GM12874 (cell line): ENCODE measurements around the gene RHOC.

Source experiments
- TF ChIP-seq, protein P1 (sequence below): IDR thresholded peaks from 2 replicates; pipeline ENCODE4 v1.5.1; 2011; ENCODE audit warnings: low read depth, mild to moderate bottlenecking, control low read depth, low read length, moderate library complexity; ENCODE audit not compliant: insufficient read depth

Gene RHOC

DNA sequence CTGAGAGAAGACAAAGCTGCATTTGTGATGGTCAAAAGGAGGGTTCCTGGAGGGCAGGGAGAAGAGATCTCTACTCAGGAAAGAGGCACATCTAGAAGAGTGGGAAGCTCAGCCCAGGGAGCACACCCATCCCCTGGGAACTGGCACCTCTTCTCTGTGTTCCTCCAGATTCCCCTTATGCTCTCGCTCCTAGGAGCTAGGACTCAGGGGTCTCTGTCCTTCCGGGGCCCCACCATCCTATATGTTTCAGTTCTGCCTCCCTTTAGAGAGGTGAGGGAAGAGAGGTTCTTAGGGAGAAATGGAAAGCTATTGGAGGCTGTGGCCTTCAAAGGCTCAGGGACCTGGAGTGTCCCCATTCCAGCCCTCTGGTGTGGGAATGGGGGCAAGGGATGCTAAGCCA lies 12.8 kb upstream of the RHOC start:
- TF ChIP-seq, protein P1, sequence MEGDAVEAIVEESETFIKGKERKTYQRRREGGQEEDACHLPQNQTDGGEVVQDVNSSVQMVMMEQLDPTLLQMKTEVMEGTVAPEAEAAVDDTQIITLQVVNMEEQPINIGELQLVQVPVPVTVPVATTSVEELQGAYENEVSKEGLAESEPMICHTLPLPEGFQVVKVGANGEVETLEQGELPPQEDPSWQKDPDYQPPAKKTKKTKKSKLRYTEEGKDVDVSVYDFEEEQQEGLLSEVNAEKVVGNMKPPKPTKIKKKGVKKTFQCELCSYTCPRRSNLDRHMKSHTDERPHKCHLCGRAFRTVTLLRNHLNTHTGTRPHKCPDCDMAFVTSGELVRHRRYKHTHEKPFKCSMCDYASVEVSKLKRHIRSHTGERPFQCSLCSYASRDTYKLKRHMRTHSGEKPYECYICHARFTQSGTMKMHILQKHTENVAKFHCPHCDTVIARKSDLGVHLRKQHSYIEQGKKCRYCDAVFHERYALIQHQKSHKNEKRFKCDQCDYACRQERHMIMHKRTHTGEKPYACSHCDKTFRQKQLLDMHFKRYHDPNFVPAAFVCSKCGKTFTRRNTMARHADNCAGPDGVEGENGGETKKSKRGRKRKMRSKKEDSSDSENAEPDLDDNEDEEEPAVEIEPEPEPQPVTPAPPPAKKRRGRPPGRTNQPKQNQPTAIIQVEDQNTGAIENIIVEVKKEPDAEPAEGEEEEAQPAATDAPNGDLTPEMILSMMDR: no peak

DNA sequence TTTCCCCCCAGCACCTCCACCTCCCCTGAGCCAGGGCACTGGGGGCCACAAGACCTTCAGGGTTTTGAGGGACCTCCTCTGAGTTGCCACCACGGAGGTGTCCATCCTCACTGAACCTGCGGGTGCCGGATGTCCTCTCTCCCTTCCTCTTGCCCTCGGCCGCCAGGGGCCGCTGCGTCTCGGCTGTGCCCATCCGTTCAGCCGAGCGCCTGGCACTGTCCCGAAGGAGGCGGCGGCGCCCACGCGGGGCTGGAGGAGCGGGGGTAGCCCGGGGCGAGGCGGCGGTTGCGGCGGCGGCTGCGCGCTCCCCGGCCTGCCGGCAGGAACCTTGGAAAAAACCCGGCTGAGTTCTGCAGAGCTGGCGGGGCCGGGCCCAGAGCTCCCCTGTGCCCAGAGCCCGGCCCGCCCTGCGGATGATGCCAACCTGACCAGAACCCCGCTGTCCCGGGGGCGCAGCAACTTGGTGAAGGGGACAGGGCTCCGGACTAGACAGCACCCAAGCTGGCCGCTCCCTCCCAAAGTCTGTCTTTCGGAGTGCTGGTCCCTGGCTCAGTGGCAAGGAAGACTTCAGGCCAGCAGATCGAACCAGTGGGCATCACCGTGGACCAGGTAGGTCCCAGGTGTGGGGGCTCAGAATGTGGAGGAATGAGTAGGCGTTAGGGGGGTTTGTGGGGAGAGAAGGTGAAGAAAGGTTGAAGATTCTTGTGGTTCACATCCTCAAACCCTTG lies 11.9 kb upstream of the RHOC start:
- TF ChIP-seq, protein P1: peak; percentile 93

DNA sequence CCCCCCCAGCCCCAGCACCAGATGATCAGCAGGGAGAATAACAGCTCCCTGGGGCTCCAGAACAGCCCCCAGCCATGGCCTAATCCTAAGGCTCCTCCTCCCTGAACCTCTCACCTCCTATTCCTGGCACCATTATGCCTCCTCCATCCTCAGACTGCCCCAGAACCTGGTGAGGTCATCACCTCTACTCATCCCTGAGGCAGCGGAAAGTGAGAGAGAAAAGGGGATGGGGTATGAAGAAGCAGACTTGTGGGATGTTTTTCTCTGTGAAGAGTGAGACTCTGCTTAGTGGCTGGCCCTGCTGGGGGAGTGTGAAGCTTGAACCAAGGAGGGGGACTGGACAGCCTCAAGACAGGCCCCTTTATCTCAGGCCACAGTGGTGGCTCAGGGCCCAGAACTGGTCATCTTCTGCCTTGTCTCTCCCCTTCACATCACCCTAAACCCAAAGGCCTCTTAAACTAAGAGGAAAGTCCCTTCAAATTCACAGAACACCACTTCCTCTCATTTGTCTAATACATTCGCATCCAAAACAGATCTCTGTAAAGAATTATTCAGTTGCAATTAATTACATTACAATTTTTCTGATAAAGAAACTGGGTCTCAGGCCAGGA lies 10.4 kb upstream of the RHOC start:
- TF ChIP-seq, protein P1: no peak

DNA sequence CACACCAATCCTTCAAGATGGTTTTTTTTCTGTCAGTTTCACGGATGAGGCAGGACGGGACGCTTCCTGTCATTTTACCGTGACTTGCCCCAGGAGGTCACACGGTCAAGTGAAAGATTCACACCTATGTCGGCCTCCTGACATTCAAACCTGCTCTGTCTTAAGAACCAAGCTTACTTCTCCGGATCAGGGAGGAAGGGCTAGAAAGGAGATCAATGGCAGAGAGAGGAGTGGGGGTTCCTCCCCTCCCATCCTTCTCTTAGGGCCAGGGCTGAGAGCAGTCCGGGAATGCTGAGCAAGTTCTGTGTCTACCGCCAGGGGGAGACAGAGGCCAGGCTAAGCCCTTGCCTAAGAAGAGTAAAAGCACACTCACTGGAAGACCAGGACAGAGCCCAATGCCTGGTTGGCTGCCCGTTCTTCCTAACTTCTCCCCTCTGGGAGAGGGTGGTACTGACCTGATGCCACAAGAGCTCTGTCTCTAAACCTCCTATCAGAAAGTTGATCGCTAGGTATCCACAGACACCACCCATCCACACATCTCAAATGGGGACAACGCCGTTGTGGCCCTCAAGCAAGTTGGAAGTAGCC lies 9.3 kb upstream of the RHOC start:
- TF ChIP-seq, protein P1: peak; percentile 97

DNA sequence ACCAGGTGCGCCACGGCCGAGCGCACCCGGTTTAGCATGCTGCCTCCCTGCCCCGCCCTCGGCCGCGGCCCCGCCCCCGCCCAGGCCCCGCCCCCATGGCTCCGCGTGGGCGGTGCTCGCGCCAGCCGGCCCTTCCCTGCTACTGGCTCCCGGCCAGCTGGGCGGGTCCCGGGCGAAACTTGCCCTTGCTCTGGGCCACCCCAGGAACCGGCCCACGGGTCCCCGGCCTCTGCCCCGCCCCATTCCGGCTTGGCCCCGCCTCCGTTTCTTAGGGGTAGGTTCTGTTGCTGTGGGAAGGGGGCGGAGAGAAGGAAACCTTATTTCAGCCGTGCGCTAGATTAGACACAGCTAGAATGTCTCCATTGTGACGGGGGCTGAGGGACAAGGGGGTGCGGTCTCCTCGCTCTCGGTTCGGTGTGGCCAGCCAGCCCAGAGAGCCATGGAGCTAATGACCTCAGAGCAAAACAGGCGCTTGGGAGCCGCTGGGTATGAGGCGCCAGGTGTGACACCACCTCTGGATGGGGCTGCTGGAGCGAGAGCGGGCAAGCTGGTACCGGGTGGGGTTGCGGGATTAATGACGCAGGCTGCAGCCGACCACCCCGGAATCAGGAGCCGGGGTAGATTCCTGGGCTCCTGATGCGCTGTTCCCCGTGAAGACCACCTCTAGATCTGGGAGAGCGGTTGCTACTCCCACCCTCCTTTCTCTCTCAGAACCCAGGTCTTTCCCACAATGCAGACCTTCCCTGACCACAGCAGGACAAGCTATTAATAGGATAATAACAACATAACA lies 8.5 kb upstream of the RHOC start, which contains the start of gene PPM1J:
Gene PPM1J (minus strand): TSS at position 69 of the 790 bp plus-strand sequence. CDS start 31 bp downstream, at position 38.
- TF ChIP-seq, protein P1: no peak

DNA sequence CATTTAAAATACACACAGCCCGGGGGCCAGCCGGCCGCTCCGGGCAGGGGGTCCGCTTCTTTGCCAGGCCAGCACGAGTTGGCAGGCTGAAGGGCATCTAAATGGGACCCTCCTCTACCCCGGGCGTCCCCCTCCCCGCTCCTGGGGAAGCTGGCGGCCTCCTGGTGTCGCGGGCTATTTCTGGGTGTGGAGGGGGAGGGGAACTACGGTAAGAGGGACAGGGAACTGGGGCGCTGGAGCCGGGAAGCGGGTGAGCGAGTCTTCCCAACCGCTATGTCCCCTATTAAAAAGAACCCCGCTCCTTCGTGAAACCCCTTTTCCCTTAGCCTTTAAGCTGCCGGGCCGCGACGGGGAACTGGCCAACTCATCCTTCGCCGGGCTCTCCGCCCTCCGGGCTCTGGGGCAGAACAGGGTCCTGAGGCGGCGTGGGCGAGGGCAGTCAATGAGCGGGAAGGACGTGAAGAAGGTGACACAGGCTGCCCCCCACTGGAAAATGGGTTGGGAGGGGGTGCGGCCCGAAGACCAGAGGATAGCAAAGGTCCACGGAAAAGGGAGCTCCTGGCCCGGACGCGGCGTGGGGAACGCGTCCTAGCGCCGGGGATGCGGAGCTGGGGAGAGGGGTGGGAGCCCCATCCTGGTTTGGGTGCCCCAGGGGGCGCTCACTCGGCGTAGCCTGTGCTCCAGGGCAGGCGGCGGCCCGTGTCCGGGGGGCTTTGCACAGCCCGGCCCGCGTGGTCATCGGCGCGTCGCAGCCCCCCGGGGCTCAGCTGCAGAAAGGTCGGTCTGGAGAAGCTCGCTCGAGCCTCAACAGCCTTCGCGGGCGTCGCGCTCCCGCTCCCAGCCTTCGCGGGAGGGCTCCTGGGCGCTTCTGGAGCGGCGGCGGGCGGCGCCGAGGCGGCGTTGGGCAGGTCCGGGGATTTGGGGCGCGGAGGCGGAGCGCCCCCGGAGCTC lies 7.7 kb upstream of the RHOC start:
- TF ChIP-seq, protein P1: 0 out of 2 replicates have a peak, but pooled peaks have one; percentile 1
